ENCODE measurements around the gene ESYT3.
A peak's percentile ranks its signal among the peaks of the same experiment; 100 is the strongest.
"Not testable (repeated sequence)": the region's sequence is repeated elsewhere in the genome, so short reads cannot be mapped to it uniquely, and the experiment has no call there.

ESYT3 gene

GRCh38 chr3:138474163-138474562, 39.7 kb downstream of the ESYT3 start:
- 94% methylated on average over 5 of the region's 6 CpGs for WGBS (ENCODE audit: insufficient coverage)
- POLR2A ChIA-PET: no interaction called here

GRCh38 chr3:138476526-138476925, 42.1 kb downstream of the ESYT3 start:
- POLR2A ChIA-PET: no interaction called here

More at GRCh38 chr3:138474163-138474562, 39.7 kb downstream of the ESYT3 start:
- DNase-seq: no peak
- H3K4me3 ChIP-seq (ENCODE audit: control insufficient read depth in 1 of 7, extremely low read depth in 1 of 7, insufficient read depth in 4 of 7, low read depth in 2 of 7, low read length in 6 of 7): no peak overlapping the region
- H3K27ac ChIP-seq (ENCODE audit: insufficient read depth in 1 of 2, low read depth in 1 of 2, low read length in 2 of 2, poor library complexity in 1 of 2, severe bottlenecking in 2 of 2): no peak overlapping the region
- no peaks in the 10 kb centered on the region for H3K9me3 ChIP-seq (ENCODE audit: control extremely low read depth in 1 of 5, control insufficient read depth in 4 of 5, insufficient read depth in 2 of 5, low read depth in 1 of 5, low read length in 4 of 5)
- H3K27me3 ChIP-seq (replicated peaks in 2 of 5; ENCODE audit: control insufficient read depth in 4 of 5, insufficient read depth in 5 of 5, low read length in 4 of 5): no peaks in the 10 kb centered on the region
- peaks cover 0 to 4% (median 0%) of the 10 kb centered on the region in 4 experiments for H3K4me1 ChIP-seq (ENCODE audit: control extremely low read depth in 1 of 4, control insufficient read depth in 4 of 4, insufficient read depth in 4 of 4, low read length in 3 of 4)
- H3K36me3 ChIP-seq (ENCODE audit: control insufficient read depth in 4 of 4, insufficient read depth in 4 of 4, low read length in 3 of 4): no peaks in the 10 kb centered on the region
- CTCF ChIA-PET: interaction anchor here (0.8 kb wide), 1 partner anchor 449 kb away, joined by 3 read pairs; no protein-coding TSS in a partner anchor

GRCh38 chr3:138477120-138477519, 42.7 kb downstream of the ESYT3 start:
- H3K27ac ChIP-seq (ENCODE audit: insufficient read depth in 1 of 2, low read depth in 1 of 2, low read length in 2 of 2, poor library complexity in 1 of 2, severe bottlenecking in 2 of 2): no peak overlapping the region
- CTCF ChIA-PET: interaction anchor here (1.4 to 1.9 kb wide), 3 partner anchors 59 to 452 kb away, joined by 3 to 11 read pairs (median 7); no protein-coding TSS in a partner anchor
- H3K4me3 ChIP-seq (ENCODE audit: control insufficient read depth in 1 of 7, extremely low read depth in 1 of 7, insufficient read depth in 4 of 7, low read depth in 2 of 7, low read length in 6 of 7): no peak overlapping the region
- DNase-seq: no peak
- POLR2A ChIA-PET: no interaction called here
- H3K27me3 ChIP-seq (replicated peaks in 2 of 5; ENCODE audit: control insufficient read depth in 4 of 5, insufficient read depth in 5 of 5, low read length in 4 of 5): no peaks in the 10 kb centered on the region
- H3K36me3 ChIP-seq (ENCODE audit: control insufficient read depth in 4 of 4, insufficient read depth in 4 of 4, low read length in 3 of 4): no peaks in the 10 kb centered on the region
- peaks cover 0 to 4% (median 0%) of the 10 kb centered on the region in 4 experiments for H3K4me1 ChIP-seq (ENCODE audit: control extremely low read depth in 1 of 4, control insufficient read depth in 4 of 4, insufficient read depth in 4 of 4, low read length in 3 of 4)
- no peaks in the 10 kb centered on the region for H3K9me3 ChIP-seq (ENCODE audit: control extremely low read depth in 1 of 5, control insufficient read depth in 4 of 5, insufficient read depth in 2 of 5, low read depth in 1 of 5, low read length in 4 of 5)

More at GRCh38 chr3:138476526-138476925, 42.1 kb downstream of the ESYT3 start:
- H3K27me3 ChIP-seq (replicated peaks in 2 of 5; ENCODE audit: control insufficient read depth in 4 of 5, insufficient read depth in 5 of 5, low read length in 4 of 5): no peaks in the 10 kb centered on the region
- no CpG with 5 or more reads among the region's 2 CpGs for WGBS (ENCODE audit: insufficient coverage)
- CTCF ChIA-PET: interaction anchor here (1.9 kb wide), 1 partner anchor 58 kb away, joined by 7 read pairs; no protein-coding TSS in a partner anchor
- no peak overlapping the region for H3K4me3 ChIP-seq (ENCODE audit: control insufficient read depth in 1 of 7, extremely low read depth in 1 of 7, insufficient read depth in 4 of 7, low read depth in 2 of 7, low read length in 6 of 7)
- H3K4me1 ChIP-seq (ENCODE audit: control extremely low read depth in 1 of 4, control insufficient read depth in 4 of 4, insufficient read depth in 4 of 4, low read length in 3 of 4): peaks cover 0 to 4% (median 0%) of the 10 kb centered on the region in 4 experiments
- no peaks in the 10 kb centered on the region for H3K9me3 ChIP-seq (ENCODE audit: control extremely low read depth in 1 of 5, control insufficient read depth in 4 of 5, insufficient read depth in 2 of 5, low read depth in 1 of 5, low read length in 4 of 5)
- no peak overlapping the region for H3K27ac ChIP-seq (ENCODE audit: insufficient read depth in 1 of 2, low read depth in 1 of 2, low read length in 2 of 2, poor library complexity in 1 of 2, severe bottlenecking in 2 of 2)
- no peaks in the 10 kb centered on the region for H3K36me3 ChIP-seq (ENCODE audit: control insufficient read depth in 4 of 4, insufficient read depth in 4 of 4, low read length in 3 of 4)
- no peak for DNase-seq

GRCh38 chr3:138477801-138478200, 43.4 kb downstream of the ESYT3 start:
- Histone ChIP-seq H3K36me3 (ENCODE audit: control insufficient read depth in 4 of 4, insufficient read depth in 4 of 4, low read length in 3 of 4) (no peaks in the 10 kb centered on the region), H3K4me1 (ENCODE audit: control extremely low read depth in 1 of 4, control insufficient read depth in 4 of 4, insufficient read depth in 4 of 4, low read length in 3 of 4) (peaks cover 0 to 4% (median 0%) of the 10 kb centered on the region in 4 experiments), H3K27me3 (replicated peaks in 2 of 5; ENCODE audit: control insufficient read depth in 4 of 5, insufficient read depth in 5 of 5, low read length in 4 of 5) (no peaks in the 10 kb centered on the region), H3K4me3 (ENCODE audit: control insufficient read depth in 1 of 7, extremely low read depth in 1 of 7, insufficient read depth in 4 of 7, low read depth in 2 of 7, low read length in 6 of 7) (no peak overlapping the region), H3K9me3 (ENCODE audit: control extremely low read depth in 1 of 5, control insufficient read depth in 4 of 5, insufficient read depth in 2 of 5, low read depth in 1 of 5, low read length in 4 of 5) (no peaks in the 10 kb centered on the region), H3K27ac (ENCODE audit: insufficient read depth in 1 of 2, low read depth in 1 of 2, low read length in 2 of 2, poor library complexity in 1 of 2, severe bottlenecking in 2 of 2) (no peak overlapping the region)
- ChIA-PET CTCF (interaction anchor here (1.1 to 2.0 kb wide), 5 partner anchors 60 to 451 kb away, joined by 3 to 11 read pairs (median 7); no protein-coding TSS in a partner anchor), POLR2A (no interaction called here)
- 100% methylated on average over 2 of the region's 3 CpGs for WGBS (ENCODE audit: insufficient coverage)
- DNase-seq: no peak

- H3K4me3 ChIP-seq (ENCODE audit: control insufficient read depth in 1 of 7, extremely low read depth in 1 of 7, insufficient read depth in 4 of 7, low read depth in 2 of 7, low read length in 6 of 7): no peak overlapping the region
- no peak overlapping the region for H3K27ac ChIP-seq (ENCODE audit: insufficient read depth in 1 of 2, low read depth in 1 of 2, low read length in 2 of 2, poor library complexity in 1 of 2, severe bottlenecking in 2 of 2)
- no peaks in the 10 kb centered on the region for H3K9me3 ChIP-seq (ENCODE audit: control extremely low read depth in 1 of 5, control insufficient read depth in 4 of 5, insufficient read depth in 2 of 5, low read depth in 1 of 5, low read length in 4 of 5)
- 13% methylated on average over 4 of the region's 4 CpGs for WGBS (ENCODE audit: insufficient coverage)
- POLR2A ChIA-PET: no interaction called here
- H3K4me1 ChIP-seq (ENCODE audit: control extremely low read depth in 1 of 4, control insufficient read depth in 4 of 4, insufficient read depth in 4 of 4, low read length in 3 of 4): peaks cover 0 to 4% (median 0%) of the 10 kb centered on the region in 4 experiments
- H3K27me3 ChIP-seq (replicated peaks in 2 of 5; ENCODE audit: control insufficient read depth in 4 of 5, insufficient read depth in 5 of 5, low read length in 4 of 5): no peaks in the 10 kb centered on the region
- peak; percentile 69 to 91 (median 84) for DNase-seq
- CTCF ChIA-PET: interaction anchor here (0.6 to 2.0 kb wide), 22 partner anchors 9 to 455 kb away, joined by 3 to 14 read pairs (median 4); partner anchors contain the start of genes CEP70 and ESYT3
- no peaks in the 10 kb centered on the region for H3K36me3 ChIP-seq (ENCODE audit: control insufficient read depth in 4 of 4, insufficient read depth in 4 of 4, low read length in 3 of 4)
These were observed 45.0 kb downstream of the ESYT3 start for GRCh38 chr3:138479438-138479863.

- H3K4me3 ChIP-seq (ENCODE audit: control insufficient read depth in 1 of 7, extremely low read depth in 1 of 7, insufficient read depth in 4 of 7, low read depth in 2 of 7, low read length in 6 of 7); H3K27ac ChIP-seq (ENCODE audit: insufficient read depth in 1 of 2, low read depth in 1 of 2, low read length in 2 of 2, poor library complexity in 1 of 2, severe bottlenecking in 2 of 2); H3K36me3 ChIP-seq (ENCODE audit: control insufficient read depth in 4 of 4, insufficient read depth in 4 of 4, low read length in 3 of 4); POLR2A ChIA-PET; H3K4me1 ChIP-seq (ENCODE audit: control extremely low read depth in 1 of 4, control insufficient read depth in 4 of 4, insufficient read depth in 4 of 4, low read length in 3 of 4); DNase-seq; H3K27me3 ChIP-seq (replicated peaks in 2 of 5; ENCODE audit: control insufficient read depth in 4 of 5, insufficient read depth in 5 of 5, low read length in 4 of 5): not testable (repeated sequence)
- H3K9me3 ChIP-seq (ENCODE audit: control extremely low read depth in 1 of 5, control insufficient read depth in 4 of 5, insufficient read depth in 2 of 5, low read depth in 1 of 5, low read length in 4 of 5): peaks cover 4 to 30% (median 10%) of the 10 kb centered on the region in 5 experiments
- CTCF ChIA-PET: interaction anchor here (1.7 kb wide), 1 partner anchor 438 kb away, joined by 6 read pairs; no protein-coding TSS in a partner anchor
- 99% methylated on average over 16 of the region's 17 CpGs for WGBS (ENCODE audit: insufficient coverage)
These were observed 50.3 kb downstream of the ESYT3 start for GRCh38 chr3:138484672-138485071.

GRCh38 chr3:138486580-138486979, 52.2 kb downstream of the ESYT3 start:
- H3K4me1 ChIP-seq (ENCODE audit: control extremely low read depth in 1 of 4, control insufficient read depth in 4 of 4, insufficient read depth in 4 of 4, low read length in 3 of 4); POLR2A ChIA-PET; DNase-seq; H3K4me3 ChIP-seq (ENCODE audit: control insufficient read depth in 1 of 7, extremely low read depth in 1 of 7, insufficient read depth in 4 of 7, low read depth in 2 of 7, low read length in 6 of 7); H3K27ac ChIP-seq (ENCODE audit: insufficient read depth in 1 of 2, low read depth in 1 of 2, low read length in 2 of 2, poor library complexity in 1 of 2, severe bottlenecking in 2 of 2); CTCF ChIA-PET; H3K27me3 ChIP-seq (replicated peaks in 2 of 5; ENCODE audit: control insufficient read depth in 4 of 5, insufficient read depth in 5 of 5, low read length in 4 of 5); H3K36me3 ChIP-seq (ENCODE audit: control insufficient read depth in 4 of 4, insufficient read depth in 4 of 4, low read length in 3 of 4): not testable (repeated sequence)
- H3K9me3 ChIP-seq (ENCODE audit: control extremely low read depth in 1 of 5, control insufficient read depth in 4 of 5, insufficient read depth in 2 of 5, low read depth in 1 of 5, low read length in 4 of 5): peaks cover 4 to 39% (median 10%) of the 10 kb centered on the region in 5 experiments
- 94% methylated on average over 3 of the region's 6 CpGs for WGBS (ENCODE audit: insufficient coverage)

All from common myeloid progenitor, CD34-positive (primary cell).